DMS 273 (cell line): ENCODE measurements around the gene ABCC8.

Source experiments
- DNase-seq: peaks from one replicate; lab custom pipeline; 2025; ENCODE audit not compliant: unreplicated experiment; lab: John Stamatoyannopoulos, UW

ABCC8 gene

GRCh38 chr11:17506314-17506713 is 29.7 kb upstream of the ABCC8 start:
- DNase-seq = no peak

GRCh38 chr11:17505146-17505545 is 28.5 kb upstream of the ABCC8 start:
- no peak for DNase-seq

GRCh38 chr11:17504330-17505107 is 27.9 kb upstream of the ABCC8 start:
- peak; percentile 84 for DNase-seq

GRCh38 chr11:17502630-17503029 is 26.0 kb upstream of the ABCC8 start:
- DNase-seq = no peak

- DNase-seq = no peak
Measured at GRCh38 chr11:17500673-17501072, 24.0 kb upstream of the ABCC8 start.

- no peak for DNase-seq
Measured at GRCh38 chr11:17498475-17498874, 21.8 kb upstream of the ABCC8 start.

- DNase-seq = no peak
Measured at GRCh38 chr11:17498058-17498457, 21.4 kb upstream of the ABCC8 start.

- DNase-seq = peak; percentile 3
Measured at GRCh38 chr11:17496406-17496805, 19.8 kb upstream of the ABCC8 start.

- peak; percentile 13 for DNase-seq
Measured at GRCh38 chr11:17494019-17494418, 17.4 kb upstream of the ABCC8 start.

GRCh38 chr11:17490938-17491337 is 14.3 kb upstream of the ABCC8 start:
- no peak for DNase-seq

GRCh38 chr11:17490232-17490631 is 13.6 kb upstream of the ABCC8 start:
- no peak for DNase-seq

- DNase-seq = no peak
Measured at GRCh38 chr11:17489751-17490150, 13.1 kb upstream of the ABCC8 start.

GRCh38 chr11:17488563-17488962 is 11.9 kb upstream of the ABCC8 start:
- no peak for DNase-seq

- no peak for DNase-seq
Measured at GRCh38 chr11:17486646-17487045, 10.0 kb upstream of the ABCC8 start.

GRCh38 chr11:17483505-17483904 is 6.9 kb upstream of the ABCC8 start:
- no peak for DNase-seq

- DNase-seq = no peak
Measured at GRCh38 chr11:17481905-17482304, 5.3 kb upstream of the ABCC8 start.

GRCh38 chr11:17479284-17480214 is 2.9 kb upstream of the ABCC8 start:
- peak; percentile 68 for DNase-seq

GRCh38 chr11:17478070-17478469 is 1.4 kb upstream of the ABCC8 start:
- no peak for DNase-seq

GRCh38 chr11:17477361-17477760 is 716 bp upstream of the ABCC8 start:
- no peak for DNase-seq

GRCh38 chr11:17477084-17477333 is 364 bp upstream of the ABCC8 start:
- DNase-seq = no peak

GRCh38 chr11:17475666-17476316 is 854 bp downstream of the ABCC8 start:
- DNase-seq = no peak
